Stomach smooth muscle (tissue), 2 donors: Measurements from ENCODE around the gene ROS1.
"Not testable (repeated sequence)": the region's sequence is repeated elsewhere in the genome, so short reads cannot be mapped to it uniquely, and the experiment has no call there.

ENCODE experiments used
- H3K27ac ChIP-seq: one replicate; pipeline ENCODE4 v1.7.0; 2013; ENCODE audit warnings: mild to moderate bottlenecking, low read length, inconsistent platforms
- H3K27me3 ChIP-seq, 2 donors: one replicate each; pipeline ENCODE4 v1.7.0; 2013; ENCODE audit warnings: low read length in 2 of 2; ENCODE audit not compliant: insufficient read depth in 2 of 2, control insufficient read depth in 1 of 2
- H3K36me3 ChIP-seq, 2 donors: one replicate each; pipeline ENCODE4 v1.7.0; 2013; ENCODE audit warnings: low read length in 2 of 2; ENCODE audit not compliant: control insufficient read depth in 2 of 2, insufficient read depth in 2 of 2
- H3K4me1 ChIP-seq: one replicate; pipeline ENCODE4 v1.7.0; 2013; ENCODE audit warnings: low read length; ENCODE audit not compliant: control insufficient read depth, insufficient read depth
- H3K4me3 ChIP-seq, 2 donors: one replicate each; pipeline ENCODE4 v1.7.0; 2013; ENCODE audit warnings: low read length in 2 of 2
- H3K9ac ChIP-seq, 2 donors: one replicate each; pipeline ENCODE4 v1.7.0; 2013; ENCODE audit warnings: low read length in 2 of 2, mild to moderate bottlenecking in 1 of 2
- H3K9me3 ChIP-seq, 2 donors: one replicate each; pipeline ENCODE4 v1.7.0; 2013; ENCODE audit warnings: low read length in 2 of 2; ENCODE audit not compliant: control insufficient read depth in 2 of 2
- donor health status: healthy.
- donor health status: Pancreatic carcinoma.

Gene ROS1

GRCh38 chr6:117459204-117459944 is 33.6 kb upstream of the ROS1 start:
- no peaks in the 10 kb centered on the region for H3K4me1 ChIP-seq
- no peaks in the 10 kb centered on the region for H3K36me3 ChIP-seq
- no peaks in the 10 kb centered on the region for H3K27me3 ChIP-seq
- H3K4me3 ChIP-seq, result no peak overlapping the region
- H3K9ac ChIP-seq, result no peak overlapping the region
- H3K9me3 ChIP-seq, result no peaks in the 10 kb centered on the region
- no peak overlapping the region for H3K27ac ChIP-seq

- Histone ChIP-seq H3K36me3 (no peaks in the 10 kb centered on the region), H3K9ac (no peak overlapping the region), H3K27ac (no peak overlapping the region)
Observed at GRCh38 chr6:117456998-117457397, 31.3 kb upstream of the ROS1 start.

GRCh38 chr6:117456250-117456649 is 30.5 kb upstream of the ROS1 start:
- Histone ChIP-seq H3K9ac (no peak overlapping the region), H3K9me3 (no peaks in the 10 kb centered on the region), H3K27me3 (peaks cover 0 to 2% of the 10 kb centered on the region in 2 donors), H3K36me3 (no peaks in the 10 kb centered on the region), H3K4me1 (no peaks in the 10 kb centered on the region), H3K27ac (no peak overlapping the region), H3K4me3 (no peak overlapping the region)

More at GRCh38 chr6:117456998-117457397, 31.3 kb upstream of the ROS1 start:
- Histone ChIP-seq H3K4me3 (no peak overlapping the region), H3K27me3 (peaks cover 0 to 2% of the 10 kb centered on the region in 2 donors), H3K9me3 (no peaks in the 10 kb centered on the region), H3K4me1 (no peaks in the 10 kb centered on the region)

GRCh38 chr6:117451671-117452070 is 25.9 kb upstream of the ROS1 start:
- no peaks in the 10 kb centered on the region for H3K36me3 ChIP-seq
- peaks cover 9 to 13% of the 10 kb centered on the region in 2 donors for H3K27me3 ChIP-seq
- no peak overlapping the region for H3K27ac ChIP-seq
- H3K4me1 ChIP-seq, result no peaks in the 10 kb centered on the region
- H3K9me3 ChIP-seq, result no peaks in the 10 kb centered on the region
- H3K9ac ChIP-seq, result no peak overlapping the region
- no peak overlapping the region for H3K4me3 ChIP-seq

GRCh38 chr6:117449549-117450439 is 24.1 kb upstream of the ROS1 start:
- Histone ChIP-seq H3K9me3 (no peaks in the 10 kb centered on the region), H3K4me1 (no peaks in the 10 kb centered on the region), H3K27me3 (peaks cover 10 to 13% of the 10 kb centered on the region in 2 donors), H3K9ac (no peak overlapping the region), H3K27ac (no peak overlapping the region), H3K36me3 (no peaks in the 10 kb centered on the region), H3K4me3 (no peak overlapping the region)

- H3K4me1 ChIP-seq, result no peaks in the 10 kb centered on the region
- H3K36me3 ChIP-seq, result no peaks in the 10 kb centered on the region
- H3K9me3 ChIP-seq, result no peaks in the 10 kb centered on the region
- H3K27ac ChIP-seq, result no peak overlapping the region
- no peak overlapping the region for H3K4me3 ChIP-seq
- H3K9ac ChIP-seq, result no peak overlapping the region
- H3K27me3 ChIP-seq, result peaks cover 10 to 13% of the 10 kb centered on the region in 2 donors
Observed at GRCh38 chr6:117448732-117449485, 23.2 kb upstream of the ROS1 start.

GRCh38 chr6:117448011-117448410 is 22.3 kb upstream of the ROS1 start:
- Histone ChIP-seq H3K9ac (no peak overlapping the region), H3K27ac (no peak overlapping the region), H3K9me3 (no peaks in the 10 kb centered on the region), H3K4me3 (no peak overlapping the region), H3K36me3 (no peaks in the 10 kb centered on the region), H3K27me3 (peaks cover 10% of the 10 kb centered on the region in 2 donors), H3K4me1 (no peaks in the 10 kb centered on the region)

- Histone ChIP-seq H3K36me3 (no peaks in the 10 kb centered on the region), H3K4me1 (no peaks in the 10 kb centered on the region), H3K4me3 (no peak overlapping the region), H3K27me3 (peaks cover 10% of the 10 kb centered on the region in 2 donors), H3K9ac (no peak overlapping the region), H3K27ac (no peak overlapping the region), H3K9me3 (no peaks in the 10 kb centered on the region)
Observed at GRCh38 chr6:117446861-117447260, 21.1 kb upstream of the ROS1 start.

GRCh38 chr6:117444600-117444999 is 18.9 kb upstream of the ROS1 start:
- H3K9ac ChIP-seq, result no peak overlapping the region
- no peak overlapping the region for H3K4me3 ChIP-seq
- H3K27me3 ChIP-seq, result peaks cover 10 to 11% of the 10 kb centered on the region in 2 donors
- H3K36me3 ChIP-seq, result no peaks in the 10 kb centered on the region
- no peak overlapping the region for H3K27ac ChIP-seq
- H3K4me1 ChIP-seq, result no peaks in the 10 kb centered on the region
- H3K9me3 ChIP-seq, result no peaks in the 10 kb centered on the region

GRCh38 chr6:117442313-117442712 is 16.6 kb upstream of the ROS1 start:
- not testable (repeated sequence) for H3K36me3 ChIP-seq, H3K4me1 ChIP-seq, H3K27me3 ChIP-seq, H3K9ac ChIP-seq, H3K27ac ChIP-seq, H3K9me3 ChIP-seq, H3K4me3 ChIP-seq
